Measurements from ENCODE around the gene PCDHB9.

- TF ChIP-seq CTCF (IDR thresholded peaks at IDR 0.05), result peak in 2 of 4 experiments; percentile 5 to 11
- no peak for TF ChIP-seq POLR2A (IDR thresholded peaks at IDR 0.05)
Measured at GRCh38 chr5:141192110-141192725, 5.3 kb downstream of the PCDHB9 start, which contains the start of gene PCDHB10.
